ENCODE data around the gene SF3B2.

- TF ChIP-seq POLR2A (IDR thresholded peaks at IDR 0.05) (no peak), CTCF (IDR thresholded peaks at IDR 0.05) (no peak)
Measured at GRCh38 chr11:66106786-66107599, 54.8 kb downstream of the SF3B2 start.

Measured in body of pancreas (tissue), 4 donors.